HG03045 (cell line): Measurements from ENCODE around the gene INO80.

ENCODE experiments used
- ATAC-seq: cut with Tn5 transposase; IDR thresholded peaks from one replicate; pipeline ENCODE4 v1.9.1; 2021; ENCODE audit warnings: mild to moderate bottlenecking, moderate library complexity; ENCODE audit not compliant: unreplicated experiment

The INO80 gene

GRCh38 chr15:41001524-41002214 is 114.4 kb downstream of the INO80 start:
- ATAC-seq: no peak

- ATAC-seq: no peak
Measured at GRCh38 chr15:40999190-40999589, 116.9 kb downstream of the INO80 start.

- no peak for ATAC-seq
Measured at GRCh38 chr15:40995656-40996055, 120.4 kb downstream of the INO80 start.

GRCh38 chr15:40992825-40993224 is 123.3 kb downstream of the INO80 start:
- no peak for ATAC-seq

- no peak for ATAC-seq
Measured at GRCh38 chr15:40992241-40992741, 123.8 kb downstream of the INO80 start.

- no peak for ATAC-seq
Measured at GRCh38 chr15:40991355-40991754, 124.7 kb downstream of the INO80 start.

GRCh38 chr15:40990789-40991188 is 125.3 kb downstream of the INO80 start:
- no peak for ATAC-seq

- no peak for ATAC-seq
Measured at GRCh38 chr15:40990080-40990479, 126.0 kb downstream of the INO80 start.

- ATAC-seq: no peak
Measured at GRCh38 chr15:40988156-40988555, 127.9 kb downstream of the INO80 start.

GRCh38 chr15:40986820-40987219 is 129.3 kb downstream of the INO80 start:
- ATAC-seq: no peak

- no peak for ATAC-seq
Measured at GRCh38 chr15:40985541-40986330, 130.3 kb downstream of the INO80 start.

GRCh38 chr15:40984964-40985363 is 131.1 kb downstream of the INO80 start:
- ATAC-seq: no peak

- ATAC-seq: no peak
Measured at GRCh38 chr15:40984406-40984805, 131.7 kb downstream of the INO80 start.

GRCh38 chr15:40982855-40983254 is 133.2 kb downstream of the INO80 start:
- no peak for ATAC-seq

GRCh38 chr15:40981186-40981585 is 134.9 kb downstream of the INO80 start:
- ATAC-seq: no peak

- ATAC-seq: no peak
Measured at GRCh38 chr15:40978562-40978961, 137.5 kb downstream of the INO80 start.

- ATAC-seq: no peak
Measured at GRCh38 chr15:40978141-40978540, 137.9 kb downstream of the INO80 start.

GRCh38 chr15:40976819-40977218 is 139.3 kb downstream of the INO80 start:
- ATAC-seq: no peak

GRCh38 chr15:40974879-40975278 is 141.2 kb downstream of the INO80 start:
- ATAC-seq: no peak

- ATAC-seq: no peak
Measured at GRCh38 chr15:40969363-40969762, 146.7 kb downstream of the INO80 start.

GRCh38 chr15:40968290-40969085 is 147.6 kb downstream of the INO80 start:
- ATAC-seq: no peak
